Omental fat pad (tissue), 4 donors: ENCODE measurements around the gene TRNT1. TPM values are rescaled to one million over a fixed set of nuclear protein-coding genes. Genes with fewer than 3 reads are reported as not detected.

Experiments used
- ATAC-seq: fragments of 150-250 bp; one replicate; pipeline ENCODE4 v1.9.1; 2016; ENCODE audit warnings: mild to moderate bottlenecking, moderate library complexity; ENCODE audit not compliant: low FRiP score
- DNase-seq: peaks from one replicate; pipeline ENCODE4 v3.0.0-alpha.2; 2019; ENCODE audit warnings: low spot score
- total RNA-seq, 4 donors: library from RNA; depleted of rRNA; stranded (reverse); fragments of >200 nt; gene quantifications; one replicate each; pipeline ENCODE4 v1.1.0, GENCODE V29; 2016
- TF ChIP-seq, protein P1 (sequence below), 3 donors: fragments of 450-650 bp; IDR thresholded peaks; one replicate each; pipeline ENCODE4 v1.5.1; 2016 to 2017; ENCODE audit warnings: antibody characterized with exemption in 3 of 3, mild to moderate bottlenecking in 3 of 3, moderate library complexity in 2 of 3

The TRNT1 gene
- total RNA-seq, 4 donors from 2014 or later, result 16.0 to 42.7 (median 27.6) TPM

- TF ChIP-seq, protein P1, sequence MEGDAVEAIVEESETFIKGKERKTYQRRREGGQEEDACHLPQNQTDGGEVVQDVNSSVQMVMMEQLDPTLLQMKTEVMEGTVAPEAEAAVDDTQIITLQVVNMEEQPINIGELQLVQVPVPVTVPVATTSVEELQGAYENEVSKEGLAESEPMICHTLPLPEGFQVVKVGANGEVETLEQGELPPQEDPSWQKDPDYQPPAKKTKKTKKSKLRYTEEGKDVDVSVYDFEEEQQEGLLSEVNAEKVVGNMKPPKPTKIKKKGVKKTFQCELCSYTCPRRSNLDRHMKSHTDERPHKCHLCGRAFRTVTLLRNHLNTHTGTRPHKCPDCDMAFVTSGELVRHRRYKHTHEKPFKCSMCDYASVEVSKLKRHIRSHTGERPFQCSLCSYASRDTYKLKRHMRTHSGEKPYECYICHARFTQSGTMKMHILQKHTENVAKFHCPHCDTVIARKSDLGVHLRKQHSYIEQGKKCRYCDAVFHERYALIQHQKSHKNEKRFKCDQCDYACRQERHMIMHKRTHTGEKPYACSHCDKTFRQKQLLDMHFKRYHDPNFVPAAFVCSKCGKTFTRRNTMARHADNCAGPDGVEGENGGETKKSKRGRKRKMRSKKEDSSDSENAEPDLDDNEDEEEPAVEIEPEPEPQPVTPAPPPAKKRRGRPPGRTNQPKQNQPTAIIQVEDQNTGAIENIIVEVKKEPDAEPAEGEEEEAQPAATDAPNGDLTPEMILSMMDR (IDR thresholded peaks at IDR 0.05), result no peak
- ATAC-seq (no peak), DNase-seq (no peak)
Measured at GRCh38 chr3:3102751-3103150, 24.0 kb upstream of the TRNT1 start.

- ATAC-seq (no peak), DNase-seq (no peak)
- TF ChIP-seq, protein P1 (IDR thresholded peaks at IDR 0.05), result no peak
Measured at GRCh38 chr3:3105246-3105645, 21.5 kb upstream of the TRNT1 start.

- no peak for ATAC-seq
- DNase-seq, result no peak
- TF ChIP-seq, protein P1 (IDR thresholded peaks at IDR 0.05), result no peak
Measured at GRCh38 chr3:3105815-3106214, 20.9 kb upstream of the TRNT1 start.

DNA sequence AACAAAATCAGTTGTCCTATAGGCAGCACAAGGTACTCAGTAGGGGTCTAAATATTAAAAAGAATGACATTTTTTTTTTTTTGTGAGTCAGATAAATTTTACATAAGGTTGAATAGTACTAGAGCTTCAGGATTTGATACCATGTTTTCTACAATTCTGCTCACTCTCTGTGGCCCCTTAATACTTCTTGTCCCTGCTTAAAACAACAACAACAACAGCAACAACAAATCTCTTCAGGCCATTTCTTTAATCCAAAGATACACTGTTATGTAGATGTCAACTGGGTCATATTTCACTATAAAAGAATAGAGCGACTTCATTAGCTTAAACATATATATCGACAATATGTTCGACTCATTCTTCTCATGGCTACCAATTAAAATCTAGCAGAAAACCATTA is 19.6 kb upstream of the TRNT1 start:
- TF ChIP-seq, protein P1 (IDR thresholded peaks at IDR 0.05), result no peak

DNA sequence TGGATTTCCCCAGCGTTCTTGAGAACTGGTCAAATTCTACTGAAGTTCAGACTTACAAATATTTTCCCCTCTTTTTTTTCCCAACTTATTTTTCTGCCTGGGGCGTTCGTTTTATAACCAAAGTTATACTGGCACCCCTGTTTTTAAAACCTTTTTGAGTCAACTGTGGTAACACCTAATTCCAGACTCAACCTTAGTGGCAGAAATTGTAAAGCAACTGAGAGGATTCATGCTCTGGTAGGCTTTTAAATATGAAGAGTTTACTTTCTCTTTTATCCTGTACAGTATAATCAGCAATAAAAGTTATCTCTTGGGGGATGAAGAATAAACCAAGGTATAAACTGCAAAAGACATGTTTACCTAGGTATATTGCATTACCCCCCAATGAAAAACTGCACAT is 18.9 kb upstream of the TRNT1 start:
- ATAC-seq (no peak), DNase-seq (no peak)
- TF ChIP-seq, protein P1 (IDR thresholded peaks at IDR 0.05), result no peak

More for the DNA sequence above, 19.6 kb upstream of the TRNT1 start:
- DNase-seq, result no peak
- ATAC-seq, result no peak

GRCh38 chr3:3109407-3110298 is 17.1 kb upstream of the TRNT1 start:
- TF ChIP-seq, protein P1 (IDR thresholded peaks at IDR 0.05), result no peak
- ATAC-seq, result no peak
- DNase-seq, result no peak

- DNase-seq (no peak), ATAC-seq (no peak)
- TF ChIP-seq, protein P1 (IDR thresholded peaks at IDR 0.05), result no peak
Measured at GRCh38 chr3:3110299-3110630, 16.5 kb upstream of the TRNT1 start, which contains the start of gene IL5RA. TSS of gene IL5RA (minus strand) at chr3:3110374. CDS start at chr3:3104984, 5,390 bp downstream.
